Keratinocyte (primary cell): ENCODE measurements around the gene TSPAN8. TPM values are rescaled to one million over a fixed set of nuclear protein-coding genes. Genes with fewer than 3 reads are reported as not detected.

Experiments used
- DNase-seq: peaks from one replicate; pipeline ENCODE4 v3.0.0-alpha.2; 2011; ENCODE audit warnings: low read depth, missing footprints, low spot score
- FAIRE-seq: peaks from 2 replicates; lab custom pipeline; 2011; peaks lifted over from hg19 to GRCh38; lab: Jason Lieb, UNC
- H2AFZ ChIP-seq: 2 replicates; pipeline ENCODE4 v1.6.0; 2012; ENCODE audit warnings: low read length, control low read depth, inconsistent platforms; ENCODE audit not compliant: control insufficient read depth
- H3K27ac ChIP-seq: 2 replicates; pipeline ENCODE4 v1.5.1; 2011; ENCODE audit warnings: low read length; ENCODE audit not compliant: control insufficient read depth, insufficient read depth
- H3K27me3 ChIP-seq: 3 replicates; pipeline ENCODE4 v1.6.0; 2011; ENCODE audit warnings: low read length; ENCODE audit not compliant: control insufficient read depth, insufficient read depth; ENCODE audit errors: extremely low read depth
- H3K36me3 ChIP-seq, 2 experiments: 2 replicates in 1 of 2; 3 replicates in 1 of 2; pipeline ENCODE4 v1.5.1; 2011; ENCODE audit warnings: low read length in 2 of 2, mild to moderate bottlenecking in 1 of 2; ENCODE audit not compliant: control insufficient read depth in 2 of 2, insufficient read depth in 2 of 2; ENCODE audit errors: extremely low read depth in 1 of 2
- H3K4me1 ChIP-seq: 3 replicates; pipeline ENCODE4 v1.5.1; 2011; ENCODE audit warnings: low read length; ENCODE audit not compliant: control insufficient read depth, insufficient read depth; ENCODE audit errors: extremely low read depth
- H3K4me2 ChIP-seq: 3 replicates; pipeline ENCODE4 v1.6.0; 2011; ENCODE audit warnings: low read depth, low read length; ENCODE audit not compliant: control insufficient read depth, insufficient read depth; ENCODE audit errors: extremely low read depth
- H3K4me3 ChIP-seq, 3 experiments: fragments of 200-600 bp in 1 of 3; sonication (generic) in 1 of 3; 2 replicates in 2 of 3; 3 replicates in 1 of 3; pipeline ENCODE4 v1.5.1; 2011 to 2016; ENCODE audit warnings: low read length in 3 of 3, mild to moderate bottlenecking in 3 of 3, control low read depth in 2 of 3, inconsistent platforms in 1 of 3, low read depth in 1 of 3, mixed read lengths in 1 of 3, mixed run types in 1 of 3, moderate library complexity in 1 of 3; ENCODE audit not compliant: control insufficient read depth in 2 of 3, insufficient read depth in 2 of 3; ENCODE audit errors: extremely low read depth in 1 of 3
- H3K79me2 ChIP-seq: 2 replicates; pipeline ENCODE4 v1.6.0; 2012; ENCODE audit warnings: low read length; ENCODE audit not compliant: control insufficient read depth, insufficient read depth
- H3K9ac ChIP-seq: 3 replicates; pipeline ENCODE4 v1.6.0; 2011; ENCODE audit warnings: low read length; ENCODE audit not compliant: control insufficient read depth, insufficient read depth; ENCODE audit errors: extremely low read depth
- H3K9me1 ChIP-seq: 3 replicates; pipeline ENCODE4 v1.6.0; 2011; ENCODE audit warnings: low read length; ENCODE audit not compliant: control insufficient read depth, insufficient read depth; ENCODE audit errors: extremely low read depth
- H3K9me3 ChIP-seq: 2 replicates; pipeline ENCODE4 v1.5.1; 2012; ENCODE audit warnings: low read depth, low read length; ENCODE audit not compliant: control insufficient read depth
- H4K20me1 ChIP-seq: 3 replicates; pipeline ENCODE4 v1.6.0; 2011; ENCODE audit warnings: low read length; ENCODE audit not compliant: control insufficient read depth, insufficient read depth; ENCODE audit errors: extremely low read depth
- CTCF ChIP-seq, 3 experiments: IDR thresholded peaks in 1 of 3; conservative IDR thresholded peaks in 1 of 3; optimal IDR thresholded peaks in 1 of 3; 2 replicates in 2 of 3; 3 replicates in 1 of 3; pipeline versions ENCODE3 to v1.5.1; 2011; ENCODE audit warnings: low read length in 3 of 3, mild to moderate bottlenecking in 3 of 3, moderate library complexity in 2 of 3, control low read depth in 1 of 3, inconsistent platforms in 1 of 3; ENCODE audit not compliant: insufficient read depth in 2 of 3; ENCODE audit errors: extremely low read depth in 1 of 3
- EZH2 ChIP-seq: IDR thresholded peaks from one replicate; pipeline ENCODE4 v1.6.1; 2012; ENCODE audit warnings: inconsistent platforms, mild to moderate bottlenecking, low read length, moderate library complexity
- dilution Hi-C: fragments of 300-500 bp; cut with MboI; formaldehyde crosslinking; loops from one replicate; pipeline ENCODE4 v1.7.0; 2020; ENCODE audit warnings: low sequenced_read_pairs; ENCODE audit not compliant: extremely low pct_ligation_motif_present
- polyA plus RNA-seq, 5 experiments: library from polyadenylated mRNA; depleted of rRNA in 3 of 5; stranded (reverse) in 3 of 5; stranded (forward) in 1 of 5; unstranded in 1 of 5; fragments of >200 nt; gene quantifications; 1 replicate in 1 of 5; 2 replicates in 3 of 5; 3 replicates in 1 of 5; pipeline versions ENCODE4 v1.2.1 to v1.2.3, GENCODE V29; 2011 to 2012; ENCODE audit warnings: missing spikeins in 2 of 5, low read depth in 1 of 5, low replicate concordance in 1 of 5

TSPAN8 gene
- polyA plus RNA-seq, 1 donor (not counting 4 experiments of a cell fraction or from before 2014, with no cell fraction given): not detected

GRCh38 chr12:71141378-71141926, 16.3 kb downstream of the TSPAN8 start:
- Histone ChIP-seq H2AFZ (no peak overlapping the region), H3K4me2 (no peak overlapping the region), H3K9ac (no peak overlapping the region), H3K27me3 (no peaks in the 10 kb centered on the region), H3K9me1 (no peaks in the 10 kb centered on the region), H3K4me3 (no peak overlapping the region), H3K36me3 (no peaks in the 10 kb centered on the region), H3K4me1 (no peaks in the 10 kb centered on the region), H3K79me2 (no peaks in the 10 kb centered on the region), H3K9me3 (no peaks in the 10 kb centered on the region), H3K27ac (no peak overlapping the region), H4K20me1 (no peaks in the 10 kb centered on the region)
- dilution Hi-C loops: no loop called here
- no peak for FAIRE-seq
- no peak for TF ChIP-seq EZH2
- TF ChIP-seq CTCF (optimal IDR thresholded peaks at IDR 0.05 in 1 of 3, IDR thresholded peaks at IDR 0.05 in 1 of 3, conservative IDR thresholded peaks at IDR 0.05 in 1 of 3; ENCODE audit: extremely low read depth in 1 of 3, insufficient read depth in 2 of 3, low read length in 3 of 3): no peak
- no peak for DNase-seq

DNA sequence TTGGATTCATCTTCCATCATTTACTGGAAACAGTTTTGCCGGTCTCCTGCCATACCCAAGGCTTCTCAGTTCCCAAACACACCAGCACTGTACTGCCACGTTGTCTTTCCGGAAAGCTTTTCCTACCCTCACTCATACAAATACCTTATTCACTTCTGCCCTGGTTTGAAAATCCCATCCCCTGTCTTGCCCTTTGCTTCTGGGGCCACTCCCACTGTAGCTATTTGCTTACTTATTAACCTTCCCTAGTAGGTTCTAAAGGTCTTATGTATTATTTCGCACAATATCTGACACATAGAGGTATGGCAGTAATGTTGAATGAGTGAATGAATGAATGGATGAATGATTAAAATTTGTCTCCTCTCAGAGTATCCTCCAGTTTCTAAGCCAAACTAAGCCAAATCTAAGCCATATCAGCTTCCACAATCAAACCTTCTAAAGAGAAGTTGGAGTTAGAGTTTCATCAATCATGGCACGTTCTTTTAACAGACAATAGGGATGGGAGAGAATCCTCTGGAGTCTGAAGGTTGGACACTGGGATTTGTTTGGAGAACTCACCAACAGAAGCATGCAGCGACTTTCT, 18.6 kb downstream of the TSPAN8 start:
- no peaks in the 10 kb centered on the region for H3K4me1 ChIP-seq
- H3K9ac ChIP-seq: no peak overlapping the region
- no peaks in the 10 kb centered on the region for H3K27me3 ChIP-seq
- dilution Hi-C loops: no loop called here
- H3K9me1 ChIP-seq: no peaks in the 10 kb centered on the region
- H3K27ac ChIP-seq: no peak overlapping the region
- no peak overlapping the region for H3K4me2 ChIP-seq
- H3K4me3 ChIP-seq: no peak overlapping the region
- FAIRE-seq (no peak), DNase-seq (no peak)
- no peaks in the 10 kb centered on the region for H3K9me3 ChIP-seq
- H3K36me3 ChIP-seq: no peaks in the 10 kb centered on the region
- no peak overlapping the region for H2AFZ ChIP-seq
- H4K20me1 ChIP-seq: no peaks in the 10 kb centered on the region
- H3K79me2 ChIP-seq: no peaks in the 10 kb centered on the region
- TF ChIP-seq CTCF (optimal IDR thresholded peaks at IDR 0.05 in 1 of 3, IDR thresholded peaks at IDR 0.05 in 1 of 3, conservative IDR thresholded peaks at IDR 0.05 in 1 of 3; ENCODE audit: extremely low read depth in 1 of 3, insufficient read depth in 2 of 3, low read length in 3 of 3): no peak
- TF ChIP-seq EZH2: no peak
